ENCODE data around the gene ASXL3. TPM values are rescaled to one million over a fixed set of nuclear protein-coding genes. Genes with fewer than 3 reads are reported as not detected.

The ASXL3 gene
- total and polyA plus RNA-seq, 3 experiments from 2014 or later, result not detected

GRCh38 chr18:33669589-33669988, 91.6 kb downstream of the ASXL3 start:
- H3K4me3 ChIP-seq (ENCODE audit: low read length), result no peak overlapping the region
- ChIA-PET POLR2A (no interaction called here), CTCF (no interaction called here)
- Mint-ChIP-seq H3K4me1 (no peaks in the 10 kb centered on the region), H3K36me3 (no peaks in the 10 kb centered on the region), H3K4me3 (no peak overlapping the region), H3K27ac (no peak overlapping the region), H3K27me3 (no peaks in the 10 kb centered on the region), H3K9me3 (peaks cover 8 to 32% (median 10%) of the 10 kb centered on the region in 5 donors)
- DNase-seq, result no peak
- no peak overlapping the region for H3K27ac ChIP-seq (ENCODE audit: low read depth, low read length)
- H3K9me3 ChIP-seq (ENCODE audit: low read length), result no peaks in the 10 kb centered on the region
- H3K36me3 ChIP-seq (ENCODE audit: insufficient read depth, low read length), result no peaks in the 10 kb centered on the region
- H3K4me1 ChIP-seq (ENCODE audit: insufficient read depth, low read length), result no peaks in the 10 kb centered on the region
- no peaks in the 10 kb centered on the region for H3K27me3 ChIP-seq (ENCODE audit: insufficient read depth, low read length, poor library complexity, severe bottlenecking)

GRCh38 chr18:33670029-33670428, 92.0 kb downstream of the ASXL3 start:
- ChIA-PET POLR2A (no interaction called here), CTCF (no interaction called here)
- no peaks in the 10 kb centered on the region for H3K27me3 Mint-ChIP-seq
- H3K4me3 Mint-ChIP-seq, result no peak overlapping the region
- no peak overlapping the region for H3K27ac Mint-ChIP-seq
- H3K9me3 Mint-ChIP-seq, result peaks cover 8 to 32% (median 11%) of the 10 kb centered on the region in 5 donors
- H3K27me3 ChIP-seq (ENCODE audit: insufficient read depth, low read length, poor library complexity, severe bottlenecking), result no peaks in the 10 kb centered on the region
- H3K27ac ChIP-seq (ENCODE audit: low read depth, low read length), result no peak overlapping the region
- DNase-seq, result no peak
- H3K4me3 ChIP-seq (ENCODE audit: low read length), result no peak overlapping the region
- no peaks in the 10 kb centered on the region for H3K9me3 ChIP-seq (ENCODE audit: low read length)
- H3K4me1 ChIP-seq (ENCODE audit: insufficient read depth, low read length), result no peaks in the 10 kb centered on the region
- no peaks in the 10 kb centered on the region for H3K36me3 ChIP-seq (ENCODE audit: insufficient read depth, low read length)
- H3K36me3 Mint-ChIP-seq, result no peaks in the 10 kb centered on the region
- H3K4me1 Mint-ChIP-seq, result no peaks in the 10 kb centered on the region

GRCh38 chr18:33673689-33674088, 95.7 kb downstream of the ASXL3 start:
- no peaks in the 10 kb centered on the region for H3K27me3 ChIP-seq (ENCODE audit: insufficient read depth, low read length, poor library complexity, severe bottlenecking)
- ChIA-PET POLR2A (no interaction called here), CTCF (no interaction called here)
- no peaks in the 10 kb centered on the region for H3K4me1 Mint-ChIP-seq
- no peak overlapping the region for H3K4me3 ChIP-seq (ENCODE audit: low read length)
- no peak for DNase-seq
- H3K27ac Mint-ChIP-seq, result no peak overlapping the region
- no peaks in the 10 kb centered on the region for H3K9me3 ChIP-seq (ENCODE audit: low read length)
- H3K36me3 Mint-ChIP-seq, result no peaks in the 10 kb centered on the region
- peaks cover 10 to 26% (median 12%) of the 10 kb centered on the region in 5 donors for H3K9me3 Mint-ChIP-seq
- no peaks in the 10 kb centered on the region for H3K36me3 ChIP-seq (ENCODE audit: insufficient read depth, low read length)
- no peak overlapping the region for H3K4me3 Mint-ChIP-seq
- H3K4me1 ChIP-seq (ENCODE audit: insufficient read depth, low read length), result no peaks in the 10 kb centered on the region
- H3K27ac ChIP-seq (ENCODE audit: low read depth, low read length), result no peak overlapping the region
- no peaks in the 10 kb centered on the region for H3K27me3 Mint-ChIP-seq

GRCh38 chr18:33676593-33676992, 98.6 kb downstream of the ASXL3 start:
- Mint-ChIP-seq H3K27ac (no peak overlapping the region), H3K36me3 (no peaks in the 10 kb centered on the region), H3K4me1 (no peaks in the 10 kb centered on the region), H3K27me3 (no peaks in the 10 kb centered on the region), H3K9me3 (peaks cover 9 to 42% (median 10%) of the 10 kb centered on the region in 5 donors), H3K4me3 (no peak overlapping the region)
- no peak overlapping the region for H3K4me3 ChIP-seq (ENCODE audit: low read length)
- no peaks in the 10 kb centered on the region for H3K4me1 ChIP-seq (ENCODE audit: insufficient read depth, low read length)
- ChIA-PET POLR2A (no interaction called here), CTCF (no interaction called here)
- no peak for DNase-seq
- H3K27me3 ChIP-seq (ENCODE audit: insufficient read depth, low read length, poor library complexity, severe bottlenecking), result no peaks in the 10 kb centered on the region
- H3K9me3 ChIP-seq (ENCODE audit: low read length), result no peaks in the 10 kb centered on the region
- no peak overlapping the region for H3K27ac ChIP-seq (ENCODE audit: low read depth, low read length)
- no peaks in the 10 kb centered on the region for H3K36me3 ChIP-seq (ENCODE audit: insufficient read depth, low read length)

GRCh38 chr18:33677891-33678290, 99.9 kb downstream of the ASXL3 start:
- Mint-ChIP-seq H3K36me3 (no peaks in the 10 kb centered on the region), H3K27ac (no peak overlapping the region), H3K27me3 (no peaks in the 10 kb centered on the region), H3K4me1 (no peaks in the 10 kb centered on the region), H3K9me3 (peaks cover 9 to 40% (median 10%) of the 10 kb centered on the region in 5 donors), H3K4me3 (no peak overlapping the region)
- CTCF ChIA-PET, result no interaction called here
- no peak for DNase-seq
- Histone ChIP-seq H3K27ac (ENCODE audit: low read depth, low read length) (no peak overlapping the region), H3K36me3 (ENCODE audit: insufficient read depth, low read length) (no peaks in the 10 kb centered on the region), H3K9me3 (ENCODE audit: low read length) (no peaks in the 10 kb centered on the region), H3K27me3 (ENCODE audit: insufficient read depth, low read length, poor library complexity, severe bottlenecking) (no peaks in the 10 kb centered on the region), H3K4me1 (ENCODE audit: insufficient read depth, low read length) (no peaks in the 10 kb centered on the region), H3K4me3 (ENCODE audit: low read length) (no peak overlapping the region)
- POLR2A ChIA-PET, result no interaction called here

GRCh38 chr18:33682436-33682835, 104.4 kb downstream of the ASXL3 start:
- POLR2A ChIA-PET, result no interaction called here
- Histone ChIP-seq H3K27ac (ENCODE audit: low read depth, low read length) (no peak overlapping the region), H3K4me1 (ENCODE audit: insufficient read depth, low read length) (no peaks in the 10 kb centered on the region), H3K27me3 (ENCODE audit: insufficient read depth, low read length, poor library complexity, severe bottlenecking) (no peaks in the 10 kb centered on the region), H3K9me3 (ENCODE audit: low read length) (no peaks in the 10 kb centered on the region), H3K36me3 (ENCODE audit: insufficient read depth, low read length) (no peaks in the 10 kb centered on the region), H3K4me3 (ENCODE audit: low read length) (no peak overlapping the region)
- Mint-ChIP-seq H3K27ac (no peak overlapping the region), H3K36me3 (no peaks in the 10 kb centered on the region), H3K4me1 (no peaks in the 10 kb centered on the region), H3K27me3 (no peaks in the 10 kb centered on the region), H3K9me3 (peaks cover 0 to 45% (median 4%) of the 10 kb centered on the region in 5 donors), H3K4me3 (no peak overlapping the region)
- CTCF ChIA-PET, result no interaction called here
- DNase-seq, result no peak

- no peak for DNase-seq
- H3K36me3 Mint-ChIP-seq, result no peaks in the 10 kb centered on the region
- Histone ChIP-seq H3K36me3 (ENCODE audit: insufficient read depth, low read length) (no peaks in the 10 kb centered on the region), H3K27me3 (ENCODE audit: insufficient read depth, low read length, poor library complexity, severe bottlenecking) (no peaks in the 10 kb centered on the region), H3K27ac (ENCODE audit: low read depth, low read length) (no peak overlapping the region), H3K4me1 (ENCODE audit: insufficient read depth, low read length) (no peaks in the 10 kb centered on the region), H3K4me3 (ENCODE audit: low read length) (no peak overlapping the region), H3K9me3 (ENCODE audit: low read length) (no peaks in the 10 kb centered on the region)
- H3K4me3 Mint-ChIP-seq, result no peak overlapping the region
- POLR2A ChIA-PET, result no interaction called here
- peaks cover 0 to 1% of the 10 kb centered on the region in 2 donors for H3K27me3 Mint-ChIP-seq
- no peak overlapping the region for H3K27ac Mint-ChIP-seq
- CTCF ChIA-PET, result no interaction called here
- no peaks in the 10 kb centered on the region for H3K4me1 Mint-ChIP-seq
- peaks cover 4 to 26% (median 20%) of the 10 kb centered on the region in 5 donors for H3K9me3 Mint-ChIP-seq
These were observed 116.6 kb downstream of the ASXL3 start for GRCh38 chr18:33694593-33694992.

GRCh38 chr18:33696332-33697162, 118.5 kb downstream of the ASXL3 start:
- DNase-seq, result no peak
- Mint-ChIP-seq H3K9me3 (peaks cover 3 to 23% (median 11%) of the 10 kb centered on the region in 5 donors), H3K36me3 (no peaks in the 10 kb centered on the region), H3K4me1 (no peaks in the 10 kb centered on the region), H3K27ac (no peak overlapping the region), H3K27me3 (peaks cover 0 to 1% of the 10 kb centered on the region in 2 donors), H3K4me3 (no peak overlapping the region)
- Histone ChIP-seq H3K27ac (ENCODE audit: low read depth, low read length) (no peak overlapping the region), H3K4me1 (ENCODE audit: insufficient read depth, low read length) (no peaks in the 10 kb centered on the region), H3K9me3 (ENCODE audit: low read length) (no peaks in the 10 kb centered on the region), H3K36me3 (ENCODE audit: insufficient read depth, low read length) (no peaks in the 10 kb centered on the region), H3K27me3 (ENCODE audit: insufficient read depth, low read length, poor library complexity, severe bottlenecking) (no peaks in the 10 kb centered on the region), H3K4me3 (ENCODE audit: low read length) (no peak overlapping the region)
- CTCF ChIA-PET, result no interaction called here
- POLR2A ChIA-PET, result no interaction called here

All from CD8-positive, alpha-beta memory T cell (primary cell).